ENCODE measurements around the gene TBC1D20. TPM values are rescaled to one million over a fixed set of nuclear protein-coding genes. Genes with fewer than 3 reads are reported as not detected.

Gene TBC1D20
- total and polyA plus RNA-seq, 2 donors (not counting 1 experiment from before 2014, with no cell fraction given): 33.9 to 38.3 TPM

DNA sequence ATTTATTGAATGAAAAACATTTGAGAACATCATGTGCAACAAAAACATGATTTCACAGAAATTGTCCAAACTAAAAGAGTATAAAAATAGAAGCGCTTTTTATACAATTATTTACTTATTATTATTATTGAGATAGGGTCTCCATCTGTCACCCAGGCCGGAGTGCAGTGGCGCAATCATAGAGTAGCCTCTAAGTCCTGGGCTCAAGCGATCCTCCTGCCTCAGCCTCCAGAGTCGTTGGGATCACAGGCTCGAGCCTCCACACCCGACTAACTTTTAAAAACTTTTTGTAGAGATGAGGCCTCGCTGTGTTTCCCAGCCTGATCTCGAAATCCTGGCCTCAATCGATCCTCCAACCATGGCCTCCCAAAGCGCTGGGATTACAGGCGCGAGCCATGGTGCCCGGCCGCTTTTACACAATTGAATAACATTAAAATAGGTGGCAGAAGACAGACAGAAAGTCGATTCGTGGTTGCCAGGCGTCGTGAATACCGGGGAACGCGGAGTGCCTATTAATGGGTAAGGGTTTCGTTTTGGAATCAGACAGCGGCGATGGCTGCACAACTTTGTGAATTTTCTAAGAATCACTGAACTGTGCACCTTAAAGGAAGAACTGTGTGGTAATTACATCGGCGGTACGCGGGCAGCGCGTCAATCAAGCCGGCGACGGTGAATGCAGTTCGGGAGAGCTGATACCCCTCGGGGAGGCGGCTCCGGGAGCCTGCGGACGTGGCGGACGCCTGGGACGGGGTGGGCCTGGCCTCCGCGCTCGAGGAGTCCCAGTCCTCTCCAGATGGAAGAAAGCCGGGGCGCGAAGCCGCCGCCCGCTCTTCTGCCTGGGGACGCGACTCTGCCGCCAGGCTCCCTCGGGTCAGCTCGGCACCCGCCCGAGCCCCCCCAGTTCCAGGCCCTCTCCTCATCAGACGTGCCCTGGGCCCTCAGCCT, 807 bp downstream of the TBC1D20 start:
- peaks cover 2% of the 10 kb centered on the region for H4K20me1 ChIP-seq (ENCODE audit: control insufficient read depth, extremely low read depth, insufficient read depth, low read length)
- peak overlapping the region; percentile 87 for H3K27ac ChIP-seq (ENCODE audit: insufficient read depth, low read length)
- H3K4me3 ChIP-seq (replicated peaks in 1 of 4; ENCODE audit: control extremely low read depth in 1 of 4, insufficient read depth in 1 of 4, low read depth in 3 of 4, low read length in 4 of 4): peak overlapping the region; percentile 60 to 93 (median 86)
- no peaks in the 10 kb centered on the region for H3K27me3 ChIP-seq (ENCODE audit: control insufficient read depth, insufficient read depth, low read length)
- H3K9me3 ChIP-seq (ENCODE audit: control insufficient read depth, insufficient read depth, low read depth, low read length): no peaks in the 10 kb centered on the region
- H3K4me1 ChIP-seq (ENCODE audit: control insufficient read depth, extremely low read depth, insufficient read depth, low read length): peaks cover 8% of the 10 kb centered on the region
- peak overlapping the region; percentile 52 for H2AFZ ChIP-seq (ENCODE audit: low read length)
- TF ChIP-seq, protein P1, sequence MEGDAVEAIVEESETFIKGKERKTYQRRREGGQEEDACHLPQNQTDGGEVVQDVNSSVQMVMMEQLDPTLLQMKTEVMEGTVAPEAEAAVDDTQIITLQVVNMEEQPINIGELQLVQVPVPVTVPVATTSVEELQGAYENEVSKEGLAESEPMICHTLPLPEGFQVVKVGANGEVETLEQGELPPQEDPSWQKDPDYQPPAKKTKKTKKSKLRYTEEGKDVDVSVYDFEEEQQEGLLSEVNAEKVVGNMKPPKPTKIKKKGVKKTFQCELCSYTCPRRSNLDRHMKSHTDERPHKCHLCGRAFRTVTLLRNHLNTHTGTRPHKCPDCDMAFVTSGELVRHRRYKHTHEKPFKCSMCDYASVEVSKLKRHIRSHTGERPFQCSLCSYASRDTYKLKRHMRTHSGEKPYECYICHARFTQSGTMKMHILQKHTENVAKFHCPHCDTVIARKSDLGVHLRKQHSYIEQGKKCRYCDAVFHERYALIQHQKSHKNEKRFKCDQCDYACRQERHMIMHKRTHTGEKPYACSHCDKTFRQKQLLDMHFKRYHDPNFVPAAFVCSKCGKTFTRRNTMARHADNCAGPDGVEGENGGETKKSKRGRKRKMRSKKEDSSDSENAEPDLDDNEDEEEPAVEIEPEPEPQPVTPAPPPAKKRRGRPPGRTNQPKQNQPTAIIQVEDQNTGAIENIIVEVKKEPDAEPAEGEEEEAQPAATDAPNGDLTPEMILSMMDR (conservative IDR thresholded peaks at IDR 0.05 in 1 of 2, IDR thresholded peaks at IDR 0.05 in 1 of 2; ENCODE audit: low read depth in 1 of 2, low read length in 2 of 2): no peak
- no peak for TF ChIP-seq EZH2 (IDR thresholded peaks at IDR 0.05; ENCODE audit: low read length, missing control alignments)
- H3K36me3 ChIP-seq (ENCODE audit: control insufficient read depth, insufficient read depth, low read length): no peaks in the 10 kb centered on the region
- peaks cover 49% of the 10 kb centered on the region for H3K79me2 ChIP-seq (ENCODE audit: control insufficient read depth, insufficient read depth, low read length)
- H3K9ac ChIP-seq (ENCODE audit: insufficient read depth, low read length): peak overlapping the region; percentile 89
- H3K4me2 ChIP-seq (ENCODE audit: extremely low read depth, insufficient read depth, low read length): peak overlapping the region; percentile 85
- DNase-seq (ENCODE audit: low read depth in 2 of 2): peak; percentile 40 to 60

DNA sequence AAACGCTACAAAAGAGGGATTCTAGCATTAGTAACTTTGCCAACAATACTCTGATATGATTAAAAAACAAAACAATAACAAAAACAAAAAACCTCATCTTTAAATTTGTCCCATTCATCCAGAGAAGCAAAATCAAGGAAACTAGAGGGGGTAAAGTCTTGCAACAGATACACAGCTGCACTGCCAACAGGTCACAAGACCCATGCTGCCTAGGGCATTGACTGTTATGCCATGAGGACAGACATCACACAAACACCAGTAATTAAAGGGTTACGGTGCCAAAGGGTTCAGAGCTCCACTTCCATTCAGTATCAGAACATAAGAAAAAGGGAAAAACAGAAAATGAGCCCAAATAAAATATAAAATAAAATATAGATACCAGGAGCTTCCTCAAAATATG, 1.6 kb downstream of the TBC1D20 start:
- Histone ChIP-seq H4K20me1 (ENCODE audit: control insufficient read depth, extremely low read depth, insufficient read depth, low read length) (peaks cover 2% of the 10 kb centered on the region), H2AFZ (ENCODE audit: low read length) (no peak overlapping the region), H3K27ac (ENCODE audit: insufficient read depth, low read length) (no peak overlapping the region), H3K9me3 (ENCODE audit: control insufficient read depth, insufficient read depth, low read depth, low read length) (no peaks in the 10 kb centered on the region), H3K36me3 (ENCODE audit: control insufficient read depth, insufficient read depth, low read length) (no peaks in the 10 kb centered on the region), H3K4me2 (ENCODE audit: extremely low read depth, insufficient read depth, low read length) (peak overlapping the region; percentile 85), H3K9ac (ENCODE audit: insufficient read depth, low read length) (no peak overlapping the region), H3K4me1 (ENCODE audit: control insufficient read depth, extremely low read depth, insufficient read depth, low read length) (peaks cover 8% of the 10 kb centered on the region), H3K27me3 (ENCODE audit: control insufficient read depth, insufficient read depth, low read length) (no peaks in the 10 kb centered on the region), H3K4me3 (replicated peaks in 1 of 4; ENCODE audit: control extremely low read depth in 1 of 4, insufficient read depth in 1 of 4, low read depth in 3 of 4, low read length in 4 of 4) (peak overlapping the region; percentile 60 to 93 (median 86)), H3K79me2 (ENCODE audit: control insufficient read depth, insufficient read depth, low read length) (peaks cover 56% of the 10 kb centered on the region)
- DNase-seq (ENCODE audit: low read depth in 2 of 2): peak; percentile 12 to 32
- no peak for TF ChIP-seq EZH2 (IDR thresholded peaks at IDR 0.05; ENCODE audit: low read length, missing control alignments)
- TF ChIP-seq, protein P1 (conservative IDR thresholded peaks at IDR 0.05 in 1 of 2, IDR thresholded peaks at IDR 0.05 in 1 of 2; ENCODE audit: low read depth in 1 of 2, low read length in 2 of 2): no peak

DNA sequence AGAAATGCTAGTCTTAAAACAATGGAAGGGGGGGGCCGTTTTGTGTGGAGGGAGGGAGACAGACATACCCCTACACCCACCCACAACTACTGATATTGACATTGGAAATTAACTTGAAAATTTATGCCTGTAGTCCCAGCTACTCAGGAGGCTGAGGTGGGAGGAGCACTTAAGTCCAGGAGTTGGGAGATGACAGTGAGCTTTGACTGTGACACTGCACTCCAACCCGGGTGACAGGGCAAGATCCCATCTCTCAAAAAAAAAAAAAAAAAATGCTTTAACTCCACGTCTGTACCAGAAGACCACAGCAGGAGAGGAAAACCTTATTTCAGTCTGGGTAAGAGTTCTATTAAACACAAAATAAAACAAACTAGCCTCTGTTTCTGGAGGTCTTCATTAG, 2.2 kb downstream of the TBC1D20 start:
- no peak for TF ChIP-seq EZH2 (IDR thresholded peaks at IDR 0.05; ENCODE audit: low read length, missing control alignments)
- TF ChIP-seq, protein P1 (conservative IDR thresholded peaks at IDR 0.05 in 1 of 2, IDR thresholded peaks at IDR 0.05 in 1 of 2; ENCODE audit: low read depth in 1 of 2, low read length in 2 of 2): no peak
- Histone ChIP-seq H4K20me1 (ENCODE audit: control insufficient read depth, extremely low read depth, insufficient read depth, low read length) (peaks cover 2% of the 10 kb centered on the region), H3K27me3 (ENCODE audit: control insufficient read depth, insufficient read depth, low read length) (no peaks in the 10 kb centered on the region), H3K36me3 (ENCODE audit: control insufficient read depth, insufficient read depth, low read length) (no peaks in the 10 kb centered on the region), H3K4me1 (ENCODE audit: control insufficient read depth, extremely low read depth, insufficient read depth, low read length) (peaks cover 8% of the 10 kb centered on the region), H3K27ac (ENCODE audit: insufficient read depth, low read length) (no peak overlapping the region), H3K9ac (ENCODE audit: insufficient read depth, low read length) (no peak overlapping the region), H3K4me3 (replicated peaks in 1 of 4; ENCODE audit: control extremely low read depth in 1 of 4, insufficient read depth in 1 of 4, low read depth in 3 of 4, low read length in 4 of 4) (peak overlapping the region; percentile 60 to 93 (median 86)), H3K4me2 (ENCODE audit: extremely low read depth, insufficient read depth, low read length) (peak overlapping the region; percentile 85), H3K79me2 (ENCODE audit: control insufficient read depth, insufficient read depth, low read length) (peaks cover 58% of the 10 kb centered on the region), H3K9me3 (ENCODE audit: control insufficient read depth, insufficient read depth, low read depth, low read length) (no peaks in the 10 kb centered on the region), H2AFZ (ENCODE audit: low read length) (no peak overlapping the region)
- DNase-seq (ENCODE audit: low read depth in 2 of 2): no peak
